ENCODE results near the gene CCDC15.
"Not testable (repeated sequence)": the region's sequence is repeated elsewhere in the genome, so short reads cannot be mapped to it uniquely, and the experiment has no call there.

The CCDC15 gene

GRCh38 chr11:125001079-125001778 lies 47.2 kb downstream of the CCDC15 start:
- no peak for DNase-seq (ENCODE audit: low read depth in 2 of 2)

- no peak for DNase-seq (ENCODE audit: low read depth in 2 of 2)
These were observed 47.8 kb downstream of the CCDC15 start for GRCh38 chr11:125001849-125002248.

GRCh38 chr11:125005491-125005890 lies 51.5 kb downstream of the CCDC15 start:
- no peak for DNase-seq (ENCODE audit: low read depth in 2 of 2)

- no peak for DNase-seq (ENCODE audit: low read depth in 2 of 2)
These were observed 62.4 kb downstream of the CCDC15 start for GRCh38 chr11:125016413-125016812.

- no peak for DNase-seq (ENCODE audit: low read depth in 2 of 2)
These were observed 66.3 kb downstream of the CCDC15 start for GRCh38 chr11:125020342-125020741.

GRCh38 chr11:125022551-125022950 lies 68.5 kb downstream of the CCDC15 start:
- DNase-seq (ENCODE audit: low read depth in 2 of 2), result no peak

- DNase-seq (ENCODE audit: low read depth in 2 of 2), result no peak
These were observed 72.0 kb downstream of the CCDC15 start for GRCh38 chr11:125025968-125026367.

- not testable (repeated sequence) for DNase-seq (ENCODE audit: low read depth in 2 of 2)
These were observed 75.4 kb downstream of the CCDC15 start for GRCh38 chr11:125029431-125029830.

- no peak for DNase-seq (ENCODE audit: low read depth in 2 of 2)
These were observed 82.9 kb downstream of the CCDC15 start for GRCh38 chr11:125036933-125037332.

GRCh38 chr11:125049164-125049792 lies 95.3 kb downstream of the CCDC15 start:
- DNase-seq (ENCODE audit: low read depth in 2 of 2), result no peak

- DNase-seq (ENCODE audit: low read depth in 2 of 2), result no peak
These were observed 98.0 kb downstream of the CCDC15 start for GRCh38 chr11:125052047-125052446.

GRCh38 chr11:125053167-125053566 lies 99.2 kb downstream of the CCDC15 start:
- no peak for DNase-seq (ENCODE audit: low read depth in 2 of 2)

- no peak for DNase-seq (ENCODE audit: low read depth in 2 of 2)
These were observed 101.2 kb downstream of the CCDC15 start for GRCh38 chr11:125055107-125055715.

- not testable (repeated sequence) for DNase-seq (ENCODE audit: low read depth in 2 of 2)
These were observed 102.1 kb downstream of the CCDC15 start for GRCh38 chr11:125056111-125056510.

GRCh38 chr11:125056931-125057692 lies 103.1 kb downstream of the CCDC15 start:
- no peak for DNase-seq (ENCODE audit: low read depth in 2 of 2)

- DNase-seq (ENCODE audit: low read depth in 2 of 2), result no peak
These were observed 103.7 kb downstream of the CCDC15 start for GRCh38 chr11:125057693-125058016.

- no peak for DNase-seq (ENCODE audit: low read depth in 2 of 2)
These were observed 107.3 kb downstream of the CCDC15 start for GRCh38 chr11:125061281-125061680.

- no peak for DNase-seq (ENCODE audit: low read depth in 2 of 2)
These were observed 108.4 kb downstream of the CCDC15 start for GRCh38 chr11:125062218-125062930.

- peak in 1 of 2 donors; percentile 10 for DNase-seq (ENCODE audit: low read depth in 2 of 2)
These were observed 109.0 kb downstream of the CCDC15 start, which contains the start of gene SLC37A2 for GRCh38 chr11:125062931-125063428. Gene SLC37A2, plus strand, starts transcription at chr11:125063305. Its CDS starts 63 bp downstream, at chr11:125063368.

- DNase-seq (ENCODE audit: low read depth in 2 of 2), result no peak
These were observed 109.5 kb downstream of the CCDC15 start for GRCh38 chr11:125063429-125064043.

- no peak for DNase-seq (ENCODE audit: low read depth in 2 of 2)
These were observed 110.1 kb downstream of the CCDC15 start for GRCh38 chr11:125064070-125064469.

All from stimulated activated CD8-positive, alpha-beta memory T cell treated with anti-CD3 and anti-CD28 coated beads, Interleukin-2, amount 100 ng/mL, for 1 hour (primary cell).